Measurements from ENCODE around the gene COMMD8.

COMMD8 gene

GRCh38 chr4:47471064-47471463, 7.6 kb upstream of the COMMD8 start:
- no peak for DNase-seq

GRCh38 chr4:47469951-47470350, 6.4 kb upstream of the COMMD8 start:
- DNase-seq: no peak

DNA sequence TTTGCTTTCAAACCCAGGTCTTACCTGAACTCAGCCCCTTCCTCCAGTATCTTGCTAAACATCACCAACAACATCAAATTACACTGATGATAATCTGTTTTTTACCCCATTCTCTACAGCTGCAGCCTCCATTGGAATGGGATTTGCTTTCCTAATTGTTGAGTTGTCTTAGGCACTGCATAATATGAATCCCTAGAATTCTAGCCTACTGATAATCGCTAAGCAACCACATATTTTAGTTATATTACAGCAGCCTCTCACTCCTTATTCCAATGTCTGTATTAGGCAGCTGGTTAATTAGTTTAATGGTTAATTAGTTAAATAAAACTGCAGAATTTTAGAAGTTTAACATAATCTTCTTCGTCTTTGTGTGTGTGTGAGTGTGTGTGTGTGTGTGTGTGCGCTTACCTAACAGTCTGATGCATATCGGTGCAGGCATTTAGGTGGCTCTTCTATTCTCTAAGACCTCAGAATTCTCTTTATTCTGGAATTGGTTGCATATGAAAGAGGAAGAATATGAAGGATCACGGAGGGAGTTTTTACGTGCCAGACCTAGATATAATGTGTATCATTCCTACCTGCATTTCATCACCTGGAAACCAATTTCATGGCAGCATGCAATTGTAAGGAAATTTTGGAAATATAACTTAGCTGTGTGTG, 5.3 kb upstream of the COMMD8 start:
- DNase-seq: no peak

- DNase-seq: no peak
These were observed 2.7 kb upstream of the COMMD8 start for GRCh38 chr4:47466056-47466785.

DNA sequence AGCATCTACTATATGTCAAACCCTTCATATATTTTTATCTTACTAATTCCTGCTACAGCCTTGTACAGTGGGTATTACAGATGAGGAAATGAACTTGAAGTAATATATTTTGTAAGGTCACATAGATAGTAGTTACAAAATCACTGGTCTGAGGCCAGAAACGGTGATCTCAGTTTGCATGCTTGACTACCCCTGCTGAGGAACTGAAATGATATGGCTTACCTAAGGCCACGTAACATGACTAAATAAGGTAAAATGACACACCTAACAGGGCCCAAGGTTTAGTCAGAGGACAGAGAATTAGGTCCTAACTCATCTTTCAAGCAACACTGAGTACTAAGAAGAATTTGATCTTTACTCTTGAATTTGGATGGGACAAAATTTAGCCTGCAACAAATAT, 1.5 kb upstream of the COMMD8 start:
- DNase-seq: no peak

DNA sequence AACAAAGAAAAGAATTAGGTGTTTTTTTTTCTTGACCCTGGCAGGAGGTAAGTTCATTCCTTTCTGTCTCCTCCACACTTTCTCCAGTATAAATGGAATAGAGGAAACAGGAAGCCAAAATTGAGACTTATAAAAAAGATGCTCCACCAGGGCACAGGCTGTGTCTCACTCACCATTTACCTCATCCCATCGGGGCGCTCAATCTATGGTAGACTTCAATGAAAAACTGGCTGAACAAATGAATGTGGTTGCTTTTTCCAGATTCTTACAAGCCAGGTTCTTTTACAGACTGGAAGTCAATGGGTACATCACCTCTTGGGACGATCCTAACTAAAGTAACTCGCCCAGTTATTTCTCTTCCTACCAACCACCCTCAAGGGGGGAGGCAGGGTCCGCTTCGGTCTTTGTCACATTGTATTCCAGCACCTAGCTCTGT, 685 bp downstream of the COMMD8 start:
- DNase-seq: no peak

GRCh38 chr4:47451657-47452056, 11.8 kb downstream of the COMMD8 start:
- DNase-seq: no peak

DNA sequence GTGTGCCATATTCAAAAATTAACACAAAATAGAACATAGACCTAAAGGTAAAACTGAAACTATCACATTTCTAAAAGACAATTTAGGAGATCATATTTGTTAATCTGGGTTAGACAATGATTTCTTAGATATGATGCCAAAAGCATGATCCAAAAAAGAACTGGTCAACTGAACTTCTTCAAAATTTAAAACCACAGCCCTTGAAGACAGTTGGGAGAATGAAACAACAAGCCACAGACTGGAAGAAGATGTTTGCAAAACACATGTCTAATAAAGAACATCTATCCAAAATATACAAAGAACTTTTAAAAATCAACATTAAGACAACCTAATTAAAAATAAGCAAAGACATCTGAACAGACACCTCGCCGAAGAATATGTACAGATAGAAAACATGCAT, 19.5 kb downstream of the COMMD8 start:
- no peak for DNase-seq

DNA sequence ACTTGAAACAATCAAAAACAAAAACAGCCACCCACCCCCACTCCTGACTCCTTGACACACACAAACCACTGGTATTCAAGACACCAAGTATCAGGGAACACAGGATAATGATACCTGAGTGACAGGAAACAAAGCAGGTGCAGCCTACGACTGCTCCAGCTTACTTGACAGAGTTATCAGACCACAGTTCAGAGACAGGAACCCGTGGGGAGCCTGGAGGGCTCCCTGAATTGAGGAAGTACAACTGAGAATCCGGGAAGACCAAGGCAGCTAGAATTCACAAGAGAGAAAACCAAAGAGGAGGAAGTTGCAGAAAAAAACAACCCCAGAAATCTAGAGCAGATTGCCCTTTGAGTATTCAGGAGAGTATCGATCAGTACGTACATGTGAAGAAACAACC, 20.5 kb downstream of the COMMD8 start:
- DNase-seq: peak; percentile 15

GRCh38 chr4:47434931-47435330, 28.6 kb downstream of the COMMD8 start:
- no peak for DNase-seq

GRCh38 chr4:47432749-47433148, 30.8 kb downstream of the COMMD8 start:
- DNase-seq: no peak

GRCh38 chr4:47427935-47428334, 35.6 kb downstream of the COMMD8 start:
- DNase-seq: no peak

- no peak for DNase-seq
These were observed 37.9 kb downstream of the COMMD8 start for GRCh38 chr4:47425628-47426027.

DNA sequence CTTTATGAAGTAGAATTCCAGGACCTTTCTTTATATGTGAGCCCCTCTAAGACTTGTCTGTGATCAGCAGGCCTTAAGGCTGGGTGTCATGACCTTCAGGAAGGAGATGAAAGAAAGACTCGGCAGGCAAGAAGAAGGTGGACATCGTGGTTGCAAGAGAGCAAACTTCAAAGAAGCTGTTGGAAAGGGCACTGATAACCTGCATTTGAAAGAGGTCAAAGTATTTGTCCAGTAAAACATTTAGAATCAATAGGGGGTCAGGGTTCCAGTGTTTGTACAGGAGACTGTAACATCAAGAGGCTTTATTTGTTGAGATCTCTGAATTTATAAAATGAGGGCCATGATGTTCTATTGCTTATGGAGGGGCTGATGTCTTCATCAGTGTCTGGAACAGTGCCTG, 44.2 kb downstream of the COMMD8 start:
- no peak for DNase-seq

DNA sequence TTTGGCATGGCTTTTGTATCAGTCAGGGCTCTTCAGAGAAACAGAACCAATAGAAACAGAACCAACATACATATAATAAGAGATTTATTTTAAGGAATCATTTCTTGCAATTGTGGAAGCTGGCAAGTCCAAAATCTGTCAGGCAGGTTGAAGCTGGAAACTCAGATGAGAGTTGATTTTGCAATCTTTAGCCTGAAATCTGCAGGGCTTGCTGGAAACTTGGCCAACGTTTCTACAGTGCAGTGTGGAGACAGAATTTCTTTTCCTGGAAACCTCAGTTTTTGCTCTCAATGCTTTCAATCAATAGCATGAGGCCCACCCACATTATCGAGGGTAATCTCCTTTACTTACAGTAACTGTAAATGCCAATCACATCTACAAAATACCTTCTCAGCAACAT, 45.4 kb downstream of the COMMD8 start:
- no peak for DNase-seq

GRCh38 chr4:47415719-47416118, 47.8 kb downstream of the COMMD8 start:
- DNase-seq: no peak

GRCh38 chr4:47413521-47413920, 50.0 kb downstream of the COMMD8 start:
- DNase-seq: no peak

DNA sequence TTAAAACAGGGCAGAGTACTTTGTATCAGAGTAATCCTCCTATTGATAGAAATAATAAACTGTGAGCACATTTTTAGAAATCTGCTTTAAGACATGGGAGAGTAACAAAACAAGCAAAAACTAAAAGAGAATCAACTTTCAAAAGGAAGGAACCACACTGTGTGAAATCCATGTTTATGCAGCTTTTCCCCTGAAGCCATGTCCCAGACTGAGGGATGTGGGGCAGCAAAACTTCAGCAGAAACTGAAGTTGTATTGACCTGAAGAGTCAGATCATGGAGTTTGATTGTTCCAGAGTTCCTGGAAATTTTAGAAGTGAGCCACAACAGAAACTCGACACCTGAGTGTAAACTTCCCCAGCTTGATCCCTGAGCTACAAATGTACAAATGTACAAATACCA, 53.2 kb downstream of the COMMD8 start:
- DNase-seq: no peak

- no peak for DNase-seq
These were observed 57.1 kb downstream of the COMMD8 start for GRCh38 chr4:47406408-47406807.
